Breast epithelium (tissue), 4 donors: Measurements from ENCODE around the gene VSTM2L. TPM values are rescaled to one million over a fixed set of nuclear protein-coding genes. Genes with fewer than 3 reads are reported as not detected.

Experiments
- DNase-seq, 2 donors: peaks; one replicate each; pipeline ENCODE4 v3.0.0-alpha.2; 2019; ENCODE audit warnings: low spot score in 2 of 2
- H3K27ac ChIP-seq, 2 donors: fragments of 200-600 bp; sonication (generic) in 1 of 2; one replicate each; pipeline ENCODE4 v1.5.1; 2016 to 2019; ENCODE audit warnings: mild to moderate bottlenecking in 1 of 2
- H3K27me3 ChIP-seq, 2 donors: fragments of 200-600 bp; sonication (generic) in 1 of 2; one replicate each; pipeline versions ENCODE4 v1.5.1 to v1.6.0; 2017 to 2019; ENCODE audit warnings: control low read depth in 1 of 2, mild to moderate bottlenecking in 1 of 2
- H3K36me3 ChIP-seq: fragments of 200-600 bp; one replicate; pipeline ENCODE4 v1.5.1; 2019
- H3K4me1 ChIP-seq, 2 donors: fragments of 200-600 bp; sonication (generic); one replicate each; pipeline ENCODE4 v1.5.1; 2016 to 2019; ENCODE audit warnings: control low read depth in 1 of 2
- H3K4me3 ChIP-seq, 3 donors: fragments of 200-600 bp; sonication (generic); 1 replicate in 2 of 3; 2 replicates in 1 of 3; pipeline ENCODE4 v1.5.1; 2016 to 2019; ENCODE audit warnings: mild to moderate bottlenecking in 3 of 3, moderate library complexity in 2 of 3
- H3K9me3 ChIP-seq, 2 donors: fragments of 200-600 bp; sonication (generic) in 1 of 2; one replicate each; pipeline ENCODE4 v1.5.1; 2016 to 2019; ENCODE audit warnings: control low read depth in 1 of 2
- POLR2A ChIP-seq: fragments of 450-650 bp; IDR thresholded peaks from one replicate; pipeline ENCODE4 v1.6.1; 2016; ENCODE audit warnings: antibody characterized with exemption, mild to moderate bottlenecking, moderate library complexity
- POLR2AphosphoS5 ChIP-seq, 3 donors: sonication (generic); formaldehyde crosslinking; IDR thresholded peaks; one replicate each; pipeline ENCODE4 v1.6.1; 2017; ENCODE audit warnings: antibody characterized with exemption in 3 of 3
- intact Hi-C: fragments of 100-400 bp; cut with DNase I; formaldehyde crosslinking; loops from one replicate; pipeline ENCODE4 v1.15.1; 2023; ENCODE audit warnings: low total_unique reads
- total RNA-seq, 3 donors: library from RNA; depleted of rRNA; stranded (reverse); fragments of >200 nt; gene quantifications; one replicate each; pipeline ENCODE4 v1.1.0, GENCODE V29; 2016
- TF ChIP-seq, protein P1 (sequence below), 3 donors: fragments of 450-650 bp; IDR thresholded peaks; one replicate each; pipeline ENCODE4 v1.5.1; 2016 to 2017; ENCODE audit warnings: antibody characterized with exemption in 3 of 3, mild to moderate bottlenecking in 3 of 3, moderate library complexity in 3 of 3

The VSTM2L gene
- total RNA-seq, 3 donors from 2014 or later, result 0.33 to 0.48 (median 0.44) TPM

- no peaks in the 10 kb centered on the region for H3K36me3 ChIP-seq
- TF ChIP-seq POLR2AphosphoS5 (IDR thresholded peaks at IDR 0.05) (no peak), POLR2A (no peak)
- DNase-seq, result peak in 1 of 2 donors; percentile 19
- no peak overlapping the region for H3K4me3 ChIP-seq
- H3K4me1 ChIP-seq, result no peaks in the 10 kb centered on the region
- intact Hi-C loops, result no loop called here
- H3K9me3 ChIP-seq, result no peaks in the 10 kb centered on the region
- H3K27me3 ChIP-seq, result peaks cover 0 to 6% of the 10 kb centered on the region in 2 donors
- no peak overlapping the region for H3K27ac ChIP-seq
These were observed 40.1 kb downstream of the VSTM2L start for GRCh38 chr20:37943033-37943432.

DNA sequence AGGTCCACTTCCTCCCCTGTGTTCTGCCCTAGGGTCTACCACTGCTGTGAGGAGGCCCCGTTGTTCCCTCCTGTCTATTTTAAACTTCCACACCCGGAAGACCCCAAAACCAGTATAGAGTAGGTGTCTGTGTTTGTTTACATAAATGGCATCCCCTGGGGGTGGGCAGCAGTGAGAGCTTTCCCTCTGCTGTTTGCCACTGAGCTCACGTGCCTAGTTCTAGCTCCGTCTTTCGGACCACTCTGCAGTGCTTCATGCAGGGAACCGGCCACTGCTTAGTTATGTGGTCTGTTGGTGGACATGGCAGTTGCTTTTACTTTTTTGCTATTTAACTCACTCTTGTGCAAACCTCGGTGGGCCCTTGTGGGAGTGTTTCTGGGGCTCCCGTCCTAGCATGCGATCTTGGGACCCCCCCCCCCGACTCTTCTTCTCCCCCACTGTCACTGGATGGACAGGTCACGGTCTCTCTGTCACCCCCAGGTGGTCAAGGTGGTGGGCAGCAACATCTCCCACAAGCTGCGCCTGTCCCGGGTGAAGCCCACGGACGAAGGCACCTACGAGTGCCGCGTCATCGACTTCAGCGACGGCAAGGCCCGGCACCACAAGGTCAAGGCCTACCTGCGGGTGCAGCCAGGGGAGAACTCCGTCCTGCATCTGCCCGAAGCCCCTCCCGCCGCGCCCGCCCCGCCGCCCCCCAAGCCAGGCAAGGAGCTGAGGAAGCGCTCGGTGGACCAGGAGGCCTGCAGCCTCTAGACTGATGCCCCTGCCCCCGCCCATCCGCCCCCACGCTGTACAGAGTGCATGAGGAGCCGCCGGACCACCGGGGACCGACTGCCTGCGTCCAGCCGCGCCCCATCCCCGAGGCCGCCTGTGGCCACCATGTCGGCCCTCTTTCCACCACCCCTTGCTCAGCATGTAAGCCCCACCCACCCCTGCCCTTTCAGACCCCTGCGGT is 40.9 kb downstream of the VSTM2L start:
- Histone ChIP-seq H3K27me3 (peaks cover 0 to 6% of the 10 kb centered on the region in 2 donors), H3K4me1 (no peaks in the 10 kb centered on the region), H3K9me3 (no peaks in the 10 kb centered on the region), H3K36me3 (no peaks in the 10 kb centered on the region), H3K27ac (no peak overlapping the region), H3K4me3 (no peak overlapping the region)
- TF ChIP-seq, protein P1, sequence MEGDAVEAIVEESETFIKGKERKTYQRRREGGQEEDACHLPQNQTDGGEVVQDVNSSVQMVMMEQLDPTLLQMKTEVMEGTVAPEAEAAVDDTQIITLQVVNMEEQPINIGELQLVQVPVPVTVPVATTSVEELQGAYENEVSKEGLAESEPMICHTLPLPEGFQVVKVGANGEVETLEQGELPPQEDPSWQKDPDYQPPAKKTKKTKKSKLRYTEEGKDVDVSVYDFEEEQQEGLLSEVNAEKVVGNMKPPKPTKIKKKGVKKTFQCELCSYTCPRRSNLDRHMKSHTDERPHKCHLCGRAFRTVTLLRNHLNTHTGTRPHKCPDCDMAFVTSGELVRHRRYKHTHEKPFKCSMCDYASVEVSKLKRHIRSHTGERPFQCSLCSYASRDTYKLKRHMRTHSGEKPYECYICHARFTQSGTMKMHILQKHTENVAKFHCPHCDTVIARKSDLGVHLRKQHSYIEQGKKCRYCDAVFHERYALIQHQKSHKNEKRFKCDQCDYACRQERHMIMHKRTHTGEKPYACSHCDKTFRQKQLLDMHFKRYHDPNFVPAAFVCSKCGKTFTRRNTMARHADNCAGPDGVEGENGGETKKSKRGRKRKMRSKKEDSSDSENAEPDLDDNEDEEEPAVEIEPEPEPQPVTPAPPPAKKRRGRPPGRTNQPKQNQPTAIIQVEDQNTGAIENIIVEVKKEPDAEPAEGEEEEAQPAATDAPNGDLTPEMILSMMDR (IDR thresholded peaks at IDR 0.05), result no peak
- TF ChIP-seq POLR2AphosphoS5 (IDR thresholded peaks at IDR 0.05), result no peak
- no peak for TF ChIP-seq POLR2A
- DNase-seq, result peak; percentile 4 to 36
- intact Hi-C loops, result no loop called here

DNA sequence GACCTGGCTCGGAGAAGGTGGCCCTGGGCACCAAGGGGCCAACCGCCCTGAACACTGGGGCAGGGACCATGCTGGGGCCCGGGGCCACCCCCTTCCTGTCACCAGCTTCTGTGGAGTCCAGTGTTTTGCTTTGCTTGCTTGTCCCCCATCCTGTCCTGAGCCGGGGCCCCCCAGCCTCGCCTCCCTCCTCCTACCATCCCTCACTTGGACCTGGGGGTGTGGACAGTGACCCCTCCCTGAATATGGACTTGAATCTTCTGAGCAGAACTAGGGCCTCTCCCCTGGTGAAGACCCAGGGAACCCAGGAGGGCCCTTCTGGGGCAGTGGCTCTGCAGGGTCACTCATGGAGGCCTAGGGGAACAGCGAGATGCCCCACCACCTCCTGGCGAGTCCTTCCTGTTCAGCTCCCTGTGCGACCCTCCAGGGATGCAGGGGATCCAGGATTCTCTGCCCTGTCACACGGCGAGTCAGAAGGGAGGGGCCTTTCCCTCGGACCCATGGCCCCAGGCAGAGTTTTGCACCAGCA is 41.6 kb downstream of the VSTM2L start:
- DNase-seq, result peak in 1 of 2 donors; percentile 7

DNA sequence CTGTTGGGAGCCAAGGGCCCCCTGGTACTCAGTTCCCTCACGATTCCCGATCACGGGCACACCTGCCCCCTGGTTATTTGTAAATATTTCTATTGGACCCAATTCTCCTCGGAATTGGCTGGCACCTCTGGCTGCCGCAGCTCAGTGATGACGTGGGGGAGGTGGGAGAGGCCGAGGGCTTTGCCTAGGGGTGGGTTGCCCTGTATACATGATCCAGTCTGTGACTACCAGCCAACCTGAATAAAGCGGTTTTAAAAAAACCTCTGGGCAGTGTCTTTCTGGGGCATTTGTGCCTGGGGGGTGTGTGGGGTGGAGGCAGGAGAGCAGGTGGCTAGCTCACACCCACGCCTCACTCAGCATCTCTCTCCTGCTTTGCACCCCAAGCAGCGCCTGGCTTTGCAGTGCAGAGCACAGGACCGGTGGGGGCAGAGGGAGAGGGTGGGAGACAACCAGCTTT is 42.2 kb downstream of the VSTM2L start:
- Histone ChIP-seq H3K4me1 (no peaks in the 10 kb centered on the region), H3K27me3 (peaks cover 0 to 6% of the 10 kb centered on the region in 2 donors), H3K36me3 (no peaks in the 10 kb centered on the region), H3K9me3 (no peaks in the 10 kb centered on the region), H3K27ac (no peak overlapping the region), H3K4me3 (no peak overlapping the region)
- DNase-seq, result peak in 1 of 2 donors; percentile 1
- intact Hi-C loops, result no loop called here
- TF ChIP-seq POLR2AphosphoS5 (IDR thresholded peaks at IDR 0.05) (no peak), POLR2A (no peak)
- TF ChIP-seq, protein P1 (IDR thresholded peaks at IDR 0.05), result no peak

More for the DNA sequence above, 41.6 kb downstream of the VSTM2L start:
- Histone ChIP-seq H3K4me3 (no peak overlapping the region), H3K4me1 (no peaks in the 10 kb centered on the region), H3K27me3 (peaks cover 0 to 6% of the 10 kb centered on the region in 2 donors), H3K27ac (no peak overlapping the region), H3K9me3 (no peaks in the 10 kb centered on the region), H3K36me3 (no peaks in the 10 kb centered on the region)
- TF ChIP-seq, protein P1 (IDR thresholded peaks at IDR 0.05), result no peak
- TF ChIP-seq POLR2A, result no peak
- no peak for TF ChIP-seq POLR2AphosphoS5 (IDR thresholded peaks at IDR 0.05)
- intact Hi-C loops, result no loop called here

DNA sequence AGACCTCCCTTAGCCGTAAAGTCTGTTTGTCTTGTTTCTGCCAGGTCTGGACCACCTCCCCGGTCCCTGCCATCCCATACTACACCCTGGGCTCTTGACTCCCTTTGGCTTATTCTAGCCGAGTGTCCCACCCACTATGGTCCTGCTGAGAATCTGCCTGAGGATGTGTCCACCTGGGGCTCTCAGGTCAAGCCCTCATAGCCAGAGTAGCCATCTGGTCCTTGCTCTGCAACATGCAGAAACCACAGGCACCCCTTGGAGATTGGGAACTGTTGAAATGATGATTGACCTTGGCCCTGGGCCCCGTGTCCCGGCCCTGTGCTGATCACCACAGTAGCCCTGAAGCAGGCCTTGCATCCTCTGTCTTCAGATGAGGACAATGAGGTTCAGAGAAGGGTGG is 44.0 kb downstream of the VSTM2L start:
- no peaks in the 10 kb centered on the region for H3K36me3 ChIP-seq
- peak in 1 of 2 donors; percentile 6 for DNase-seq
- no peak overlapping the region for H3K27ac ChIP-seq
- peaks cover 0 to 1% of the 10 kb centered on the region in 2 donors for H3K9me3 ChIP-seq
- H3K27me3 ChIP-seq, result peaks cover 0 to 6% of the 10 kb centered on the region in 2 donors
- no peak overlapping the region for H3K4me3 ChIP-seq
- TF ChIP-seq POLR2A (no peak), POLR2AphosphoS5 (IDR thresholded peaks at IDR 0.05) (no peak)
- TF ChIP-seq, protein P1 (IDR thresholded peaks at IDR 0.05), result no peak
- H3K4me1 ChIP-seq, result no peaks in the 10 kb centered on the region
- intact Hi-C loops, result no loop called here
